HG02588 (cell line): ENCODE results near the gene GRAP2.
"Not testable (repeated sequence)": the region's sequence is repeated elsewhere in the genome, so short reads cannot be mapped to it uniquely, and the experiment has no call there.

Experiments used
- ATAC-seq: cut with Tn5 transposase; IDR thresholded peaks from one replicate; pipeline ENCODE4 v1.9.1; 2021; ENCODE audit warnings: mild to moderate bottlenecking, moderate library complexity; ENCODE audit not compliant: unreplicated experiment

GRAP2 gene

GRCh38 chr22:39942439-39943230, 41.8 kb downstream of the GRAP2 start:
- no peak for ATAC-seq

- ATAC-seq = no peak
Observed at GRCh38 chr22:39943337-39943736, 42.5 kb downstream of the GRAP2 start.

- no peak for ATAC-seq
Observed at GRCh38 chr22:39943953-39944872, 43.3 kb downstream of the GRAP2 start.

GRCh38 chr22:39946126-39946502, 45.2 kb downstream of the GRAP2 start:
- no peak for ATAC-seq

- ATAC-seq = no peak
Observed at GRCh38 chr22:39946503-39947219, 45.8 kb downstream of the GRAP2 start.

- ATAC-seq = no peak
Observed at GRCh38 chr22:39947220-39948216, 46.6 kb downstream of the GRAP2 start.

GRCh38 chr22:39949964-39950737, 49.3 kb downstream of the GRAP2 start:
- no peak for ATAC-seq

- ATAC-seq = not testable (repeated sequence)
Observed at GRCh38 chr22:39951603-39952293, 50.9 kb downstream of the GRAP2 start.

GRCh38 chr22:39952347-39952746, 51.5 kb downstream of the GRAP2 start:
- no peak for ATAC-seq

GRCh38 chr22:39953101-39953500, 52.2 kb downstream of the GRAP2 start:
- ATAC-seq = no peak

- no peak for ATAC-seq
Observed at GRCh38 chr22:39954584-39955055, 53.7 kb downstream of the GRAP2 start.

- ATAC-seq = no peak
Observed at GRCh38 chr22:39955675-39956074, 54.8 kb downstream of the GRAP2 start.

- no peak for ATAC-seq
Observed at GRCh38 chr22:39956932-39957664, 56.2 kb downstream of the GRAP2 start.

GRCh38 chr22:39958009-39958711, 57.3 kb downstream of the GRAP2 start:
- no peak for ATAC-seq

- no peak for ATAC-seq
Observed at GRCh38 chr22:39958949-39959639, 58.2 kb downstream of the GRAP2 start.

- no peak for ATAC-seq
Observed at GRCh38 chr22:39959640-39960447, 59.0 kb downstream of the GRAP2 start, which contains the start of gene TMA7B. Gene TMA7B (plus strand): TSS chr22:39960397. CDS start chr22:39964375, 3,978 bp downstream.
